HEK293 (cell line): ENCODE measurements around the gene EIF3J.

ENCODE experiments used
- CTCF ChIA-PET: fragments of 350-600 bp; formaldehyde crosslinking; extraction: SDS; loops from one replicate; lab custom pipeline; 2021; ENCODE audit warnings: antibody characterized with exemption; lab: Yijun Ruan, JAX
- POLR2A ChIA-PET: fragments of 300-600 bp; formaldehyde crosslinking; extraction: SDS; loops from one replicate; lab custom pipeline; 2020; ENCODE audit warnings: antibody characterized with exemption, inconsistent platforms; lab: Yijun Ruan, JAX
- H3K27ac ChIP-seq: fragments of 200-500 bp; sonication (Bioruptor generic); 2 replicates; pipeline ENCODE4 v1.5.1; 2014; ENCODE audit warnings: low read depth, low read length, control low read depth, inconsistent platforms; ENCODE audit errors: extremely low read depth
- H3K36me3 ChIP-seq, 2 experiments: fragments of 200-500 bp in 1 of 2; sonication (Bioruptor generic) in 1 of 2; 1 replicate in 1 of 2; 2 replicates in 1 of 2; pipeline ENCODE4 v1.5.1; 2014 to 2017; ENCODE audit warnings: inconsistent platforms in 2 of 2, low read length in 2 of 2; ENCODE audit not compliant: control insufficient read depth in 2 of 2, insufficient read depth in 1 of 2
- H3K4me1 ChIP-seq: fragments of 200-500 bp; sonication (Bioruptor generic); 2 replicates; pipeline ENCODE4 v1.5.1; 2014; ENCODE audit warnings: mild to moderate bottlenecking, low read length, inconsistent platforms; ENCODE audit not compliant: control insufficient read depth, insufficient read depth
- H3K4me3 ChIP-seq: 2 replicates; pipeline ENCODE4 v1.5.1; 2011; ENCODE audit warnings: low read depth, mild to moderate bottlenecking, control low read depth, low read length, moderate library complexity
- H3K9me3 ChIP-seq: fragments of 200-500 bp; sonication (Bioruptor generic); 2 replicates; pipeline ENCODE4 v1.5.1; 2014; ENCODE audit warnings: low read depth, low read length, inconsistent platforms; ENCODE audit not compliant: control insufficient read depth, insufficient read depth
- FEZF1 ChIP-seq: fragments of 450-650 bp; formaldehyde crosslinking; IDR thresholded peaks from 2 replicates; pipeline ENCODE4 v1.5.1; 2016; ENCODE audit warnings: missing biosample characterization, missing genetic modification characterization
- GLIS1 ChIP-seq: fragments of 450-650 bp; formaldehyde crosslinking; IDR thresholded peaks from 2 replicates; pipeline ENCODE4 v1.5.1; 2016; ENCODE audit warnings: missing biosample characterization, missing genetic modification characterization
- HOXA7 ChIP-seq: sonication (generic); formaldehyde crosslinking; IDR thresholded peaks from 2 replicates; pipeline ENCODE4 v1.8.1; 2022; ENCODE audit warnings: missing genetic modification reagents, borderline replicate concordance
- KLF1 ChIP-seq: fragments of 450-650 bp; formaldehyde crosslinking; IDR thresholded peaks from 2 replicates; pipeline ENCODE4 v1.5.1; 2016; ENCODE audit warnings: missing biosample characterization, missing genetic modification characterization
- KLF10 ChIP-seq: fragments of 450-650 bp; IDR thresholded peaks from 2 replicates; pipeline ENCODE4 v1.5.1; 2018; ENCODE audit warnings: missing biosample characterization, mild to moderate bottlenecking, missing genetic modification characterization
- KLF8 ChIP-seq: fragments of 450-650 bp; formaldehyde crosslinking; IDR thresholded peaks from 2 replicates; pipeline ENCODE4 v1.5.1; 2016; ENCODE audit warnings: missing biosample characterization, missing genetic modification characterization
- REPIN1 ChIP-seq: fragments of 450-650 bp; formaldehyde crosslinking; IDR thresholded peaks from 2 replicates; pipeline ENCODE4 v1.5.1; 2017; ENCODE audit warnings: missing biosample characterization, missing genetic modification characterization, low read depth
- SP2 ChIP-seq: fragments of 450-650 bp; formaldehyde crosslinking; IDR thresholded peaks from 2 replicates; pipeline ENCODE4 v1.5.1; 2016; ENCODE audit warnings: missing biosample characterization, missing genetic modification characterization
- YY1 ChIP-seq: fragments of 450-650 bp; formaldehyde crosslinking; IDR thresholded peaks from 2 replicates; pipeline ENCODE4 v1.5.1; 2018; ENCODE audit warnings: missing biosample characterization, missing genetic modification characterization
- ZBTB17 ChIP-seq: fragments of 450-650 bp; formaldehyde crosslinking; IDR thresholded peaks from 2 replicates; pipeline ENCODE4 v1.5.1; 2016; ENCODE audit warnings: missing biosample characterization, missing genetic modification characterization
- ZBTB20 ChIP-seq: fragments of 450-650 bp; formaldehyde crosslinking; IDR thresholded peaks from 2 replicates; pipeline ENCODE4 v1.5.1; 2016; ENCODE audit warnings: missing biosample characterization, missing genetic modification characterization
- ZBTB48 ChIP-seq: fragments of 450-650 bp; formaldehyde crosslinking; IDR thresholded peaks from 2 replicates; pipeline ENCODE4 v1.5.1; 2016; ENCODE audit warnings: missing biosample characterization, missing genetic modification characterization
- ZBTB8A ChIP-seq: fragments of 450-650 bp; formaldehyde crosslinking; IDR thresholded peaks from 2 replicates; pipeline ENCODE4 v1.5.1; 2016; ENCODE audit warnings: missing biosample characterization, missing genetic modification characterization
- ZFP69B ChIP-seq: fragments of 450-650 bp; formaldehyde crosslinking; IDR thresholded peaks from 2 replicates; pipeline ENCODE4 v1.5.1; 2016; ENCODE audit warnings: missing biosample characterization, missing genetic modification characterization
- ZIC2 ChIP-seq: fragments of 450-650 bp; formaldehyde crosslinking; IDR thresholded peaks from 2 replicates; pipeline ENCODE4 v1.5.1; 2016; ENCODE audit warnings: missing biosample characterization, missing genetic modification characterization
- ZNF138 ChIP-seq: fragments of 450-650 bp; formaldehyde crosslinking; IDR thresholded peaks from 2 replicates; pipeline ENCODE4 v1.5.1; 2016; ENCODE audit warnings: missing biosample characterization, missing genetic modification characterization, borderline replicate concordance
- ZNF239 ChIP-seq: fragments of 450-650 bp; formaldehyde crosslinking; IDR thresholded peaks from 2 replicates; pipeline ENCODE4 v1.5.1; 2016; ENCODE audit warnings: missing biosample characterization, missing genetic modification characterization
- ZNF311 ChIP-seq: fragments of 450-650 bp; formaldehyde crosslinking; IDR thresholded peaks from 2 replicates; pipeline ENCODE4 v1.5.1; 2017; ENCODE audit warnings: missing biosample characterization, missing genetic modification characterization, borderline replicate concordance
- ZNF335 ChIP-seq: fragments of 450-650 bp; formaldehyde crosslinking; conservative IDR thresholded peaks from 2 replicates; pipeline ENCODE4 v1.5.1; 2016; ENCODE audit warnings: missing biosample characterization, missing genetic modification characterization
- ZNF362 ChIP-seq: fragments of 450-650 bp; formaldehyde crosslinking; IDR thresholded peaks from 2 replicates; pipeline ENCODE4 v1.5.1; 2016; ENCODE audit warnings: missing biosample characterization, missing genetic modification characterization
- ZNF37A ChIP-seq: fragments of 450-650 bp; IDR thresholded peaks from 2 replicates; pipeline ENCODE4 v1.5.1; 2018; ENCODE audit warnings: missing biosample characterization, missing genetic modification characterization
- ZNF391 ChIP-seq: fragments of 450-650 bp; formaldehyde crosslinking; IDR thresholded peaks from 2 replicates; pipeline ENCODE4 v1.5.1; 2016; ENCODE audit warnings: low read depth, missing biosample characterization, missing genetic modification characterization, borderline replicate concordance
- ZNF449 ChIP-seq: fragments of 450-650 bp; formaldehyde crosslinking; IDR thresholded peaks from 2 replicates; pipeline ENCODE4 v1.5.1; 2017; ENCODE audit warnings: missing biosample characterization, mild to moderate bottlenecking, missing genetic modification characterization, moderate library complexity
- ZNF48 ChIP-seq: fragments of 450-650 bp; formaldehyde crosslinking; IDR thresholded peaks from 2 replicates; pipeline ENCODE4 v1.5.1; 2016; ENCODE audit warnings: missing biosample characterization, missing genetic modification characterization
- ZNF510 ChIP-seq: fragments of 450-650 bp; formaldehyde crosslinking; IDR thresholded peaks from 2 replicates; pipeline ENCODE4 v1.5.1; 2018; ENCODE audit warnings: mild to moderate bottlenecking, missing genetic modification characterization, missing biosample characterization; ENCODE audit not compliant: insufficient replicate concordance
- ZNF580 ChIP-seq: fragments of 450-650 bp; formaldehyde crosslinking; IDR thresholded peaks from 2 replicates; pipeline ENCODE4 v1.5.1; 2016; ENCODE audit warnings: missing biosample characterization, missing genetic modification characterization
- ZNF585B ChIP-seq: fragments of 450-650 bp; formaldehyde crosslinking; IDR thresholded peaks from 2 replicates; pipeline ENCODE4 v1.5.1; 2016; ENCODE audit warnings: missing biosample characterization, missing genetic modification characterization
- ZNF791 ChIP-seq: fragments of 450-650 bp; formaldehyde crosslinking; IDR thresholded peaks from 2 replicates; pipeline ENCODE4 v1.5.1; 2016; ENCODE audit warnings: missing biosample characterization, missing genetic modification characterization
- ZNF843 ChIP-seq: fragments of 450-650 bp; formaldehyde crosslinking; IDR thresholded peaks from 2 replicates; pipeline ENCODE4 v1.5.1; 2016; ENCODE audit warnings: missing biosample characterization, missing genetic modification characterization
- TF ChIP-seq, protein P1 (sequence below): fragments of 450-650 bp; formaldehyde crosslinking; IDR thresholded peaks from 2 replicates; pipeline ENCODE4 v1.5.1; 2016; ENCODE audit warnings: missing biosample characterization, missing genetic modification characterization
- TF ChIP-seq, protein P2 (sequence below): fragments of 450-650 bp; formaldehyde crosslinking; IDR thresholded peaks from 2 replicates; pipeline ENCODE4 v1.5.1; 2017; ENCODE audit warnings: missing biosample characterization, missing genetic modification characterization
- TF ChIP-seq, protein P3 (sequence below): fragments of 450-650 bp; formaldehyde crosslinking; IDR thresholded peaks from 2 replicates; pipeline ENCODE4 v1.5.1; 2016; ENCODE audit warnings: missing biosample characterization, missing genetic modification characterization

Gene EIF3J

DNA sequence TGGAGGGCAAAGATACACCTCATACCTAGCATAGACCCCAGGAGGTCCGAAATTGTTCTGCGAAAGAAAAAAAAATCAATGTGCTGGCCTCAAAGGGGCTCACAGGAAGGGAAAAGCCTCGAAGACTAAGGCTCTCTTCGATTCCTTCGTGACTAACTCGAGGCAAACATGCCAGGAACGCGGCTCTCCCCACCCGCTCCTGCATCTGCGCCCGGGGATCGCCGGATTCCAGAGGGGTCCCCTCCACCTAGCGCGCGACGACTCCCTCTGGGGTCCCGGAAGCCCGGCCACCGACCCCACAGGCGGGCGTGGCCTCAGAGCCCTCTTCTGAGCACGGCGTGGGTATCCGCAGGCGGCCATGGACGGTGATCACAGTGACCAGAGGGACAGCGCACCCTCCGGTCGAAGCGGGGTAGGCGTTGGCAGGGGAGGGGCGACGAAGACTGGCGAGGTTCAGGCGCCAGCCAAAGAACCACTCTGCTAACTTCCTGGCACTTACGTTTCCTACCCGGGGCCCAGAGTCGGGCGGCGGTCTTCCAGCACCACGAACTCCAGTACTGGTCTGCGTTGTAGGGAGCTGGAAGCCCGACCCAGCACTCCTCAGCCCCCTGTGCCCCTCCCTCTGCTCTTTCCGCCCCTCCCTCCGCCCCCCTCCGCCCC is 515 bp upstream of the EIF3J start:
- peaks cover 9 to 24% of the 10 kb centered on the region in 2 experiments; a peak in 2 of 3 replicates for H3K36me3 ChIP-seq
- ChIA-PET POLR2A (interaction anchor here (0.6 to 1.9 kb wide), 11 partner anchors 8 to 248 kb away, joined by 3 to 18 read pairs (median 4); partner anchors contain the start of genes CTDSPL2, GOLM2 and SPG11), CTCF (interaction anchor here (0.7 kb wide), 1 partner anchor 509 kb away, joined by 3 read pairs; no protein-coding TSS in a partner anchor)
- H3K9me3 ChIP-seq: no peaks in the 10 kb centered on the region
- H3K27ac ChIP-seq: peak overlapping the region; percentile 94
- peak overlapping the region; percentile 66 for H3K4me3 ChIP-seq
- H3K4me1 ChIP-seq: no peaks in the 10 kb centered on the region
- TF ChIP-seq, protein P1, sequence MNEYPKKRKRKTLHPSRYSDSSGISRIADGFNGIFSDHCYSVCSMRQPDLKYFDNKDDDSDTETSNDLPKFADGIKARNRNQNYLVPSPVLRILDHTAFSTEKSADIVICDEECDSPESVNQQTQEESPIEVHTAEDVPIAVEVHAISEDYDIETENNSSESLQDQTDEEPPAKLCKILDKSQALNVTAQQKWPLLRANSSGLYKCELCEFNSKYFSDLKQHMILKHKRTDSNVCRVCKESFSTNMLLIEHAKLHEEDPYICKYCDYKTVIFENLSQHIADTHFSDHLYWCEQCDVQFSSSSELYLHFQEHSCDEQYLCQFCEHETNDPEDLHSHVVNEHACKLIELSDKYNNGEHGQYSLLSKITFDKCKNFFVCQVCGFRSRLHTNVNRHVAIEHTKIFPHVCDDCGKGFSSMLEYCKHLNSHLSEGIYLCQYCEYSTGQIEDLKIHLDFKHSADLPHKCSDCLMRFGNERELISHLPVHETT (tag by site-specific recombination): no peak
- TF ChIP-seq YY1 (peak; percentile 50; the same call in 1 of the 2 replicates), ZNF138 (tag by site-specific recombination) (no peak), FEZF1 (tag by site-specific recombination) (no peak), HOXA7 (no peak), ZNF791 (tag by site-specific recombination) (no peak), ZNF362 (no peak), ZBTB48 (tag by site-specific recombination) (0 out of 2 replicates have a peak, but pooled peaks have one; percentile 38), ZNF580 (tag by site-specific recombination) (no peak), ZNF391 (peak; percentile 22; the same call in 1 of the 2 replicates), ZNF48 (tag by site-specific recombination) (no peak), ZNF37A (no peak), ZIC2 (tag by site-specific recombination) (peak; percentile 8; the same call in 1 of the 2 replicates), ZNF449 (tag by site-specific recombination) (no peak), ZBTB8A (tag by site-specific recombination) (peak; percentile 71), KLF10 (tag by site-specific recombination) (0 out of 2 replicates have a peak, but pooled peaks have one; percentile 10), ZNF239 (tag by site-specific recombination) (no peak), ZNF585B (tag by site-specific recombination) (no peak), ZNF335 (tag by site-specific recombination) (peak; percentile 85), KLF1 (tag by site-specific recombination) (peak; percentile 45; the same call in 1 of the 2 replicates), ZBTB20 (tag by site-specific recombination) (peak; percentile 86), ZFP69B (peak; percentile 51), KLF8 (tag by site-specific recombination) (peak; percentile 29), ZNF843 (tag by site-specific recombination) (0 out of 2 replicates have a peak, but pooled peaks have one; percentile 13), REPIN1 (tag by site-specific recombination) (no peak), GLIS1 (tag by site-specific recombination) (peak; percentile 66), ZNF311 (no peak), SP2 (tag by site-specific recombination) (peak; percentile 38; the same call in 1 of the 2 replicates), ZNF510 (tag by site-specific recombination) (no peak), ZBTB17 (peak; percentile 55; the same call in 1 of the 2 replicates)
- TF ChIP-seq, protein P2, sequence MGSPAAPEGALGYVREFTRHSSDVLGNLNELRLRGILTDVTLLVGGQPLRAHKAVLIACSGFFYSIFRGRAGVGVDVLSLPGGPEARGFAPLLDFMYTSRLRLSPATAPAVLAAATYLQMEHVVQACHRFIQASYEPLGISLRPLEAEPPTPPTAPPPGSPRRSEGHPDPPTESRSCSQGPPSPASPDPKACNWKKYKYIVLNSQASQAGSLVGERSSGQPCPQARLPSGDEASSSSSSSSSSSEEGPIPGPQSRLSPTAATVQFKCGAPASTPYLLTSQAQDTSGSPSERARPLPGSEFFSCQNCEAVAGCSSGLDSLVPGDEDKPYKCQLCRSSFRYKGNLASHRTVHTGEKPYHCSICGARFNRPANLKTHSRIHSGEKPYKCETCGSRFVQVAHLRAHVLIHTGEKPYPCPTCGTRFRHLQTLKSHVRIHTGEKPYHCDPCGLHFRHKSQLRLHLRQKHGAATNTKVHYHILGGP (tag by site-specific recombination): no peak
- TF ChIP-seq, protein P3, sequence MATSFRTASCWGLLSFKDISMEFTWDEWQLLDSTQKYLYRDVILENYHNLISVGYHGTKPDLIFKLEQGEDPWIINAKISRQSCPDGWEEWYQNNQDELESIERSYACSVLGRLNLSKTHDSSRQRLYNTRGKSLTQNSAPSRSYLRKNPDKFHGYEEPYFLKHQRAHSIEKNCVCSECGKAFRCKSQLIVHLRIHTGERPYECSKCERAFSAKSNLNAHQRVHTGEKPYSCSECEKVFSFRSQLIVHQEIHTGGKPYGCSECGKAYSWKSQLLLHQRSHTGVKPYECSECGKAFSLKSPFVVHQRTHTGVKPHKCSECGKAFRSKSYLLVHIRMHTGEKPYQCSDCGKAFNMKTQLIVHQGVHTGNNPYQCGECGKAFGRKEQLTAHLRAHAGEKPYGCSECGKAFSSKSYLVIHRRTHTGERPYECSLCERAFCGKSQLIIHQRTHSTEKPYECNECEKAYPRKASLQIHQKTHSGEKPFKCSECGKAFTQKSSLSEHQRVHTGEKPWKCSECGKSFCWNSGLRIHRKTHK (tag by site-specific recombination): no peak
